ENCODE data around the gene RASGEF1B.

The RASGEF1B gene

GRCh38 chr4:81471588-81472280, at the start of gene RASGEF1B:
RASGEF1B (minus strand) TSS chr4:81471907; CDS start chr4:81459508, 12,399 bp downstream.
- peak; percentile 87 to 95 for DNase-seq (ENCODE audit: extremely low read depth in 1 of 2, low read depth in 1 of 2)

- DNase-seq (ENCODE audit: extremely low read depth in 1 of 2, low read depth in 1 of 2), result no peak
Measured at GRCh38 chr4:81519856-81520255, 48.1 kb upstream of the RASGEF1B start.

- DNase-seq (ENCODE audit: extremely low read depth in 1 of 2, low read depth in 1 of 2), result no peak
Measured at GRCh38 chr4:81519427-81519773, 47.7 kb upstream of the RASGEF1B start.

GRCh38 chr4:81518762-81519426, 47.2 kb upstream of the RASGEF1B start:
- DNase-seq (ENCODE audit: extremely low read depth in 1 of 2, low read depth in 1 of 2), result no peak

GRCh38 chr4:81516241-81516640, 44.5 kb upstream of the RASGEF1B start:
- no peak for DNase-seq (ENCODE audit: extremely low read depth in 1 of 2, low read depth in 1 of 2)

- no peak for DNase-seq (ENCODE audit: extremely low read depth in 1 of 2, low read depth in 1 of 2)
Measured at GRCh38 chr4:81512757-81513501, 41.2 kb upstream of the RASGEF1B start.

- DNase-seq (ENCODE audit: extremely low read depth in 1 of 2, low read depth in 1 of 2), result no peak
Measured at GRCh38 chr4:81512001-81512756, 40.5 kb upstream of the RASGEF1B start.

- no peak for DNase-seq (ENCODE audit: extremely low read depth in 1 of 2, low read depth in 1 of 2)
Measured at GRCh38 chr4:81510643-81511178, 39.0 kb upstream of the RASGEF1B start.

- no peak for DNase-seq (ENCODE audit: extremely low read depth in 1 of 2, low read depth in 1 of 2)
Measured at GRCh38 chr4:81509822-81510221, 38.1 kb upstream of the RASGEF1B start.

- DNase-seq (ENCODE audit: extremely low read depth in 1 of 2, low read depth in 1 of 2), result no peak
Measured at GRCh38 chr4:81509191-81509590, 37.5 kb upstream of the RASGEF1B start.

GRCh38 chr4:81508411-81509185, 36.9 kb upstream of the RASGEF1B start:
- DNase-seq (ENCODE audit: extremely low read depth in 1 of 2, low read depth in 1 of 2), result no peak

- DNase-seq (ENCODE audit: extremely low read depth in 1 of 2, low read depth in 1 of 2), result no peak
Measured at GRCh38 chr4:81507530-81507929, 35.8 kb upstream of the RASGEF1B start.

GRCh38 chr4:81506731-81507130, 35.0 kb upstream of the RASGEF1B start:
- no peak for DNase-seq (ENCODE audit: extremely low read depth in 1 of 2, low read depth in 1 of 2)

- no peak for DNase-seq (ENCODE audit: extremely low read depth in 1 of 2, low read depth in 1 of 2)
Measured at GRCh38 chr4:81505726-81506125, 34.0 kb upstream of the RASGEF1B start.

- peak in 1 of 2 donors; percentile 38 for DNase-seq (ENCODE audit: extremely low read depth in 1 of 2, low read depth in 1 of 2)
Measured at GRCh38 chr4:81505004-81505598, 33.4 kb upstream of the RASGEF1B start.

- no peak for DNase-seq (ENCODE audit: extremely low read depth in 1 of 2, low read depth in 1 of 2)
Measured at GRCh38 chr4:81504112-81505003, 32.7 kb upstream of the RASGEF1B start.

- no peak for DNase-seq (ENCODE audit: extremely low read depth in 1 of 2, low read depth in 1 of 2)
Measured at GRCh38 chr4:81503586-81503985, 31.9 kb upstream of the RASGEF1B start.

- no peak for DNase-seq (ENCODE audit: extremely low read depth in 1 of 2, low read depth in 1 of 2)
Measured at GRCh38 chr4:81502564-81502963, 30.9 kb upstream of the RASGEF1B start.

- DNase-seq (ENCODE audit: extremely low read depth in 1 of 2, low read depth in 1 of 2), result no peak
Measured at GRCh38 chr4:81499840-81500239, 28.1 kb upstream of the RASGEF1B start.

Data from stimulated activated CD8-positive, alpha-beta memory T cell treated with anti-CD3 and anti-CD28 coated beads, Interleukin-7, amount 100 ng/mL, for 48 hours (primary cell).